ENCODE data around the gene TGFBR3. TPM values are rescaled to one million over a fixed set of nuclear protein-coding genes. Genes with fewer than 3 reads are reported as not detected.

TGFBR3 gene
- total and polyA plus RNA-seq, 2 of the 8 experiments (the other 6 are each of a cell fraction or from before 2014, with no cell fraction given), result 2.0 to 6.1 TPM

DNA sequence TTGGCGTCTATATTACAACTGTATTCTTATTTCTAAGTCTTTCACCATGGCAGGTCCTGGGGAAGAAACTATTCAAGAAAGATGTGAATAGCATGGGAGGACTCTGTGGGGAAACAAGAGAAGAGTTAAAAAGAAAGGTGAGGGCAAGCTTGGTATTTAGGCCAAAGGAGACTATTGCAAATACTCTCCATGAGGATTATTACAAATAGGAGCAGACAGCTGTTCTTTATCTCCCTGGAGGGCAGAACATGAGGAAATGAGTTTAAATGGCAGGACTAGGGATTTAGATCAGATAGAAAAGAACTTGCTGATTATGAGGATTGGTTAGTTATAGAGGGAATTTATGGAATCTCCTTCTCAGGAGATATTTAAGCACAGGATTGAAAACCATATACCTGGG, 198.5 kb downstream of the TGFBR3 start (continued):
- TF ChIP-seq, protein P1, sequence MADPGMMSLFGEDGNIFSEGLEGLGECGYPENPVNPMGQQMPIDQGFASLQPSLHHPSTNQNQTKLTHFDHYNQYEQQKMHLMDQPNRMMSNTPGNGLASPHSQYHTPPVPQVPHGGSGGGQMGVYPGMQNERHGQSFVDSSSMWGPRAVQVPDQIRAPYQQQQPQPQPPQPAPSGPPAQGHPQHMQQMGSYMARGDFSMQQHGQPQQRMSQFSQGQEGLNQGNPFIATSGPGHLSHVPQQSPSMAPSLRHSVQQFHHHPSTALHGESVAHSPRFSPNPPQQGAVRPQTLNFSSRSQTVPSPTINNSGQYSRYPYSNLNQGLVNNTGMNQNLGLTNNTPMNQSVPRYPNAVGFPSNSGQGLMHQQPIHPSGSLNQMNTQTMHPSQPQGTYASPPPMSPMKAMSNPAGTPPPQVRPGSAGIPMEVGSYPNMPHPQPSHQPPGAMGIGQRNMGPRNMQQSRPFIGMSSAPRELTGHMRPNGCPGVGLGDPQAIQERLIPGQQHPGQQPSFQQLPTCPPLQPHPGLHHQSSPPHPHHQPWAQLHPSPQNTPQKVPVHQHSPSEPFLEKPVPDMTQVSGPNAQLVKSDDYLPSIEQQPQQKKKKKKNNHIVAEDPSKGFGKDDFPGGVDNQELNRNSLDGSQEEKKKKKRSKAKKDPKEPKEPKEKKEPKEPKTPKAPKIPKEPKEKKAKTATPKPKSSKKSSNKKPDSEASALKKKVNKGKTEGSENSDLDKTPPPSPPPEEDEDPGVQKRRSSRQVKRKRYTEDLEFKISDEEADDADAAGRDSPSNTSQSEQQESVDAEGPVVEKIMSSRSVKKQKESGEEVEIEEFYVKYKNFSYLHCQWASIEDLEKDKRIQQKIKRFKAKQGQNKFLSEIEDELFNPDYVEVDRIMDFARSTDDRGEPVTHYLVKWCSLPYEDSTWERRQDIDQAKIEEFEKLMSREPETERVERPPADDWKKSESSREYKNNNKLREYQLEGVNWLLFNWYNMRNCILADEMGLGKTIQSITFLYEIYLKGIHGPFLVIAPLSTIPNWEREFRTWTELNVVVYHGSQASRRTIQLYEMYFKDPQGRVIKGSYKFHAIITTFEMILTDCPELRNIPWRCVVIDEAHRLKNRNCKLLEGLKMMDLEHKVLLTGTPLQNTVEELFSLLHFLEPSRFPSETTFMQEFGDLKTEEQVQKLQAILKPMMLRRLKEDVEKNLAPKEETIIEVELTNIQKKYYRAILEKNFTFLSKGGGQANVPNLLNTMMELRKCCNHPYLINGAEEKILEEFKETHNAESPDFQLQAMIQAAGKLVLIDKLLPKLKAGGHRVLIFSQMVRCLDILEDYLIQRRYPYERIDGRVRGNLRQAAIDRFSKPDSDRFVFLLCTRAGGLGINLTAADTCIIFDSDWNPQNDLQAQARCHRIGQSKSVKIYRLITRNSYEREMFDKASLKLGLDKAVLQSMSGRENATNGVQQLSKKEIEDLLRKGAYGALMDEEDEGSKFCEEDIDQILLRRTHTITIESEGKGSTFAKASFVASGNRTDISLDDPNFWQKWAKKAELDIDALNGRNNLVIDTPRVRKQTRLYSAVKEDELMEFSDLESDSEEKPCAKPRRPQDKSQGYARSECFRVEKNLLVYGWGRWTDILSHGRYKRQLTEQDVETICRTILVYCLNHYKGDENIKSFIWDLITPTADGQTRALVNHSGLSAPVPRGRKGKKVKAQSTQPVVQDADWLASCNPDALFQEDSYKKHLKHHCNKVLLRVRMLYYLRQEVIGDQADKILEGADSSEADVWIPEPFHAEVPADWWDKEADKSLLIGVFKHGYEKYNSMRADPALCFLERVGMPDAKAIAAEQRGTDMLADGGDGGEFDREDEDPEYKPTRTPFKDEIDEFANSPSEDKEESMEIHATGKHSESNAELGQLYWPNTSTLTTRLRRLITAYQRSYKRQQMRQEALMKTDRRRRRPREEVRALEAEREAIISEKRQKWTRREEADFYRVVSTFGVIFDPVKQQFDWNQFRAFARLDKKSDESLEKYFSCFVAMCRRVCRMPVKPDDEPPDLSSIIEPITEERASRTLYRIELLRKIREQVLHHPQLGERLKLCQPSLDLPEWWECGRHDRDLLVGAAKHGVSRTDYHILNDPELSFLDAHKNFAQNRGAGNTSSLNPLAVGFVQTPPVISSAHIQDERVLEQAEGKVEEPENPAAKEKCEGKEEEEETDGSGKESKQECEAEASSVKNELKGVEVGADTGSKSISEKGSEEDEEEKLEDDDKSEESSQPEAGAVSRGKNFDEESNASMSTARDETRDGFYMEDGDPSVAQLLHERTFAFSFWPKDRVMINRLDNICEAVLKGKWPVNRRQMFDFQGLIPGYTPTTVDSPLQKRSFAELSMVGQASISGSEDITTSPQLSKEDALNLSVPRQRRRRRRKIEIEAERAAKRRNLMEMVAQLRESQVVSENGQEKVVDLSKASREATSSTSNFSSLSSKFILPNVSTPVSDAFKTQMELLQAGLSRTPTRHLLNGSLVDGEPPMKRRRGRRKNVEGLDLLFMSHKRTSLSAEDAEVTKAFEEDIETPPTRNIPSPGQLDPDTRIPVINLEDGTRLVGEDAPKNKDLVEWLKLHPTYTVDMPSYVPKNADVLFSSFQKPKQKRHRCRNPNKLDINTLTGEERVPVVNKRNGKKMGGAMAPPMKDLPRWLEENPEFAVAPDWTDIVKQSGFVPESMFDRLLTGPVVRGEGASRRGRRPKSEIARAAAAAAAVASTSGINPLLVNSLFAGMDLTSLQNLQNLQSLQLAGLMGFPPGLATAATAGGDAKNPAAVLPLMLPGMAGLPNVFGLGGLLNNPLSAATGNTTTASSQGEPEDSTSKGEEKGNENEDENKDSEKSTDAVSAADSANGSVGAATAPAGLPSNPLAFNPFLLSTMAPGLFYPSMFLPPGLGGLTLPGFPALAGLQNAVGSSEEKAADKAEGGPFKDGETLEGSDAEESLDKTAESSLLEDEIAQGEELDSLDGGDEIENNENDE (IDR thresholded peaks at IDR 0.05; ENCODE audit: insufficient replicate concordance, low read length), result no peak
- TF ChIP-seq HDAC6 (IDR thresholded peaks at IDR 0.05; ENCODE audit: low read depth, low read length), result no peak
- no peak for TF ChIP-seq RNF2 (IDR thresholded peaks at IDR 0.05; ENCODE audit: borderline replicate concordance, low read depth, low read length, missing control alignments, poor library complexity, severe bottlenecking)
- no peak for TF ChIP-seq KDM1A (IDR thresholded peaks at IDR 0.05; ENCODE audit: borderline replicate concordance, low read length)
- TF ChIP-seq ZNF274 (IDR thresholded peaks at IDR 0.05; ENCODE audit: borderline replicate concordance, extremely low read depth, low read length), result no peak

Measured in H1 (cell line).